ENCODE data around the gene PLSCR3. TPM values are rescaled to one million over a fixed set of nuclear protein-coding genes. Genes with fewer than 3 reads are reported as not detected.

Gene PLSCR3
- total RNA-seq, 1 experiment from 2014 or later = 39.8 TPM

DNA sequence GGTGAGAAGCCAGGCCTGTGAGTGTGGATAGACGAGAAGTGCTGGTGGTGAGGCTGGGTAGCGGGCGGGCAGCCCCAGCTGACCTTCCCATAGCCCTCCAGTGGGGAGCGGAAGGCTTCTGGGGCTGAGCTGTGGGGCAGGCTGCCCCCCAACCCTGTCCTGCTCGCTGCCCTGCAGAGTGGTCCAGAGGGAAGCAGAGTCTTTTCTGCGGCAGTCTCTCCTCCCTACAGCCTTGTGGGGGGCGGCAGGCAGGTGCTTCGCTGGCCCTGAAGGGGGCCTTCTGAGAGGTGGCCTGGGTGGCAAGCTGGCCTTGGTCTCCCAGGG, 17.1 kb upstream of the PLSCR3 start:
- Histone ChIP-seq H2AFZ (ENCODE audit: low read length) (no peak overlapping the region), H3K36me3 (ENCODE audit: insufficient read depth, low read length) (no peaks in the 10 kb centered on the region), H3K79me2 (ENCODE audit: low read length) (no peaks in the 10 kb centered on the region), H3K27ac (ENCODE audit: low read length) (no peak overlapping the region), H4K20me1 (ENCODE audit: insufficient read depth, low read depth, low read length) (no peaks in the 10 kb centered on the region), H3K9me3 (ENCODE audit: low read length) (no peaks in the 10 kb centered on the region), H3K4me2 (ENCODE audit: low read depth, low read length, poor library complexity, severe bottlenecking) (no peak overlapping the region), H3K4me3 (ENCODE audit: low read length) (no peak overlapping the region), H3K9ac (ENCODE audit: low read length) (no peak overlapping the region), H3K27me3 (ENCODE audit: low read length) (no peaks in the 10 kb centered on the region), H3K9me2 (replicated peaks; ENCODE audit: insufficient read depth, low read length) (no peaks in the 10 kb centered on the region), H3K4me1 (ENCODE audit: low read length) (peaks cover 8% of the 10 kb centered on the region)
- DNase-seq = no peak

DNA sequence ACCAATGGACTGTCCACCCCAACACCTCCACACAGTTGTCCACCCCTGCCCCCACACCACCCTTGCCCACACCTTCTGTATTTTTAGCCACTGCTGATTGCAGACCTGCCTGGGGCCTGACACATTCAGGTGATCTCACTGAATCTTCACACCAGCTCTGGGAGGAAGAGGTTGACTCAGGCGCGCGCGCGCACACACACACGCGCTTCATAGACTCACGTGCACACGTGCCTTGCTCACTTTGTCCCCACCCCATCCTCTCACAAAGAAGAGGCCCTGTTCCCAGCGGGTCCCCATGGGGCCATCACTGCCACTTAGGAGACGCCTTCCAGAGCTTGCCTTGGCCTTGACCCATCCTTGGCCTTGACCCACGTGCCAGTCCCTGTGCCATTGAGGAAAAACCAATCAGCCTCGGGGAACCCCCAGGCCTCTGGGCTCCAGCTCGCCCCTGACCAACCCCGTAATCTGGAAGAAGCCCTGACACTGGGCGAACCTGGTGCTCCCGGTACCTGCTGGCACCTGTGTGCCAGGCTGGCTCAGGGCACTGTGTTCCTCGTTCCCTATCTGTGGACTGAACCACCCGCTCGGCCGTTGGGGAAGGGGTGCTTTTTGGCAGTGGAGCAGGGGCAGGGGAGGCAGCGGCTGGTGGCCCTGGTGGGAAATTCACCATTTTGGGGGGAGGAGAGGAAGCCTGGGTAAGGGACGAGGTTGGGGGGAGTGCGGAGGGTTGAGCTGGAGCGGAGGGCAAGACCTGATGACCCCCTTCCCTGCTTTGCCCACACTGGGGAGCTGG, 16.5 kb upstream of the PLSCR3 start:
- Histone ChIP-seq H2AFZ (ENCODE audit: low read length) (no peak overlapping the region), H3K9ac (ENCODE audit: low read length) (no peak overlapping the region), H3K27ac (ENCODE audit: low read length) (no peak overlapping the region), H4K20me1 (ENCODE audit: insufficient read depth, low read depth, low read length) (no peaks in the 10 kb centered on the region), H3K9me2 (replicated peaks; ENCODE audit: insufficient read depth, low read length) (no peaks in the 10 kb centered on the region), H3K79me2 (ENCODE audit: low read length) (no peaks in the 10 kb centered on the region), H3K4me2 (ENCODE audit: low read depth, low read length, poor library complexity, severe bottlenecking) (no peak overlapping the region), H3K9me3 (ENCODE audit: low read length) (no peaks in the 10 kb centered on the region), H3K36me3 (ENCODE audit: insufficient read depth, low read length) (no peaks in the 10 kb centered on the region), H3K27me3 (ENCODE audit: low read length) (no peaks in the 10 kb centered on the region), H3K4me3 (ENCODE audit: low read length) (no peak overlapping the region), H3K4me1 (ENCODE audit: low read length) (peaks cover 8% of the 10 kb centered on the region)
- no peak for DNase-seq

DNA sequence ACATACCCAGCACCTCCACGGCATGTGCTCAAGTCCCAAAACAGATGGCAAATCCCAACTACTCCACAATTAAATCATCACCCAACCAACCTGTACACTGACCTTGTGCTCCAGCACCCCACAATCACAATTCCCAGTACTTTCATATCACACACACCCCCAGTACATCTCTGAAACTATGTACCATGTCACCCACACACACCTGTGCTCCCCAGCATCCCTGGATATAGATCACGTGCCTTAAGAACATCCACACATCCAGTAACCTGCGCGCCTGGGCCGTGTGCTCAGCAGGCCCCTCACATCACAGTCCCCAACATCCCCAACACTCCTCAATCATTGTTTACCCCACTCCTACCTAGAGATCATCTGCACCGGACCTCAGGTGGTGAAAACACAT, 15.4 kb upstream of the PLSCR3 start:
- H3K79me2 ChIP-seq (ENCODE audit: low read length) = no peaks in the 10 kb centered on the region
- no peak overlapping the region for H3K27ac ChIP-seq (ENCODE audit: low read length)
- DNase-seq = no peak
- H3K4me2 ChIP-seq (ENCODE audit: low read depth, low read length, poor library complexity, severe bottlenecking) = no peak overlapping the region
- no peaks in the 10 kb centered on the region for H3K36me3 ChIP-seq (ENCODE audit: insufficient read depth, low read length)
- no peak overlapping the region for H3K4me3 ChIP-seq (ENCODE audit: low read length)
- H3K9ac ChIP-seq (ENCODE audit: low read length) = no peak overlapping the region
- H4K20me1 ChIP-seq (ENCODE audit: insufficient read depth, low read depth, low read length) = no peaks in the 10 kb centered on the region
- H3K27me3 ChIP-seq (ENCODE audit: low read length) = no peaks in the 10 kb centered on the region
- peaks cover 8% of the 10 kb centered on the region for H3K4me1 ChIP-seq (ENCODE audit: low read length)
- H3K9me2 ChIP-seq (replicated peaks; ENCODE audit: insufficient read depth, low read length) = no peaks in the 10 kb centered on the region
- H2AFZ ChIP-seq (ENCODE audit: low read length) = no peak overlapping the region
- no peaks in the 10 kb centered on the region for H3K9me3 ChIP-seq (ENCODE audit: low read length)

DNA sequence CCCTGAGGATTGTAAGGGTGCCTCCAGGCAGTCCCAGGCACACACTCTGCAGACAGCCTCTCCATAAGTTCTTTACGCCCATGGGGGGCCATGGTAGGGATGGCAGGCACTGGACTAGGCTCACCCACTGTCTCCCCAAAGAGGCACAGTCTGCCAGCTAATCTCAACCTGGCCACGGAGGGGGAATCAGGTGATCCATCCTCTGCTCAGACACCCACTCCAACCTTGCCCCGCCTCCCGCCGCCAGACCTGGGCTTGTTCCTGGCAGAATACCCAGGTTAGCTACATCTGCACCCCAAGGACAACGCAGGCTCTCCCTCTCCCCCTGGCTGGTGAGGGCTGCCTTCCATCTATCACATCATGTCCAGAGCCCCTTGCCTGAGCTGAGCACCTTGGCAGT, 14.5 kb upstream of the PLSCR3 start:
- H3K9me2 ChIP-seq (replicated peaks; ENCODE audit: insufficient read depth, low read length) = no peaks in the 10 kb centered on the region
- H3K9me3 ChIP-seq (ENCODE audit: low read length) = no peaks in the 10 kb centered on the region
- H3K4me3 ChIP-seq (ENCODE audit: low read length) = no peak overlapping the region
- H4K20me1 ChIP-seq (ENCODE audit: insufficient read depth, low read depth, low read length) = no peaks in the 10 kb centered on the region
- H3K27ac ChIP-seq (ENCODE audit: low read length) = no peak overlapping the region
- no peak overlapping the region for H2AFZ ChIP-seq (ENCODE audit: low read length)
- no peaks in the 10 kb centered on the region for H3K36me3 ChIP-seq (ENCODE audit: insufficient read depth, low read length)
- no peak overlapping the region for H3K4me2 ChIP-seq (ENCODE audit: low read depth, low read length, poor library complexity, severe bottlenecking)
- no peaks in the 10 kb centered on the region for H3K79me2 ChIP-seq (ENCODE audit: low read length)
- peaks cover 8% of the 10 kb centered on the region for H3K4me1 ChIP-seq (ENCODE audit: low read length)
- H3K9ac ChIP-seq (ENCODE audit: low read length) = no peak overlapping the region
- H3K27me3 ChIP-seq (ENCODE audit: low read length) = no peaks in the 10 kb centered on the region
- no peak for DNase-seq

DNA sequence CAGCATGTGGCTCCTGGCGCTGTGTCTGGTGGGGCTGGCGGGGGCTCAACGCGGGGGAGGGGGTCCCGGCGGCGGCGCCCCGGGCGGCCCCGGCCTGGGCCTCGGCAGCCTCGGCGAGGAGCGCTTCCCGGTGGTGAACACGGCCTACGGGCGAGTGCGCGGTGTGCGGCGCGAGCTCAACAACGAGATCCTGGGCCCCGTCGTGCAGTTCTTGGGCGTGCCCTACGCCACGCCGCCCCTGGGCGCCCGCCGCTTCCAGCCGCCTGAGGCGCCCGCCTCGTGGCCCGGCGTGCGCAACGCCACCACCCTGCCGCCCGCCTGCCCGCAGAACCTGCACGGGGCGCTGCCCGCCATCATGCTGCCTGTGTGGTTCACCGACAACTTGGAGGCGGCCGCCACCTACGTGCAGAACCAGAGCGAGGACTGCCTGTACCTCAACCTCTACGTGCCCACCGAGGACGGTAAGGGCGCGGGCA, 14.0 kb upstream of the PLSCR3 start:
- H3K4me3 ChIP-seq (ENCODE audit: low read length) = no peak overlapping the region
- H3K9me2 ChIP-seq (replicated peaks; ENCODE audit: insufficient read depth, low read length) = no peaks in the 10 kb centered on the region
- no peak overlapping the region for H3K4me2 ChIP-seq (ENCODE audit: low read depth, low read length, poor library complexity, severe bottlenecking)
- H3K27ac ChIP-seq (ENCODE audit: low read length) = no peak overlapping the region
- H3K79me2 ChIP-seq (ENCODE audit: low read length) = no peaks in the 10 kb centered on the region
- no peaks in the 10 kb centered on the region for H3K9me3 ChIP-seq (ENCODE audit: low read length)
- no peaks in the 10 kb centered on the region for H3K27me3 ChIP-seq (ENCODE audit: low read length)
- peaks cover 12% of the 10 kb centered on the region for H3K4me1 ChIP-seq (ENCODE audit: low read length)
- no peaks in the 10 kb centered on the region for H3K36me3 ChIP-seq (ENCODE audit: insufficient read depth, low read length)
- H2AFZ ChIP-seq (ENCODE audit: low read length) = no peak overlapping the region
- no peak for DNase-seq
- no peaks in the 10 kb centered on the region for H4K20me1 ChIP-seq (ENCODE audit: insufficient read depth, low read depth, low read length)
- no peak overlapping the region for H3K9ac ChIP-seq (ENCODE audit: low read length)

DNA sequence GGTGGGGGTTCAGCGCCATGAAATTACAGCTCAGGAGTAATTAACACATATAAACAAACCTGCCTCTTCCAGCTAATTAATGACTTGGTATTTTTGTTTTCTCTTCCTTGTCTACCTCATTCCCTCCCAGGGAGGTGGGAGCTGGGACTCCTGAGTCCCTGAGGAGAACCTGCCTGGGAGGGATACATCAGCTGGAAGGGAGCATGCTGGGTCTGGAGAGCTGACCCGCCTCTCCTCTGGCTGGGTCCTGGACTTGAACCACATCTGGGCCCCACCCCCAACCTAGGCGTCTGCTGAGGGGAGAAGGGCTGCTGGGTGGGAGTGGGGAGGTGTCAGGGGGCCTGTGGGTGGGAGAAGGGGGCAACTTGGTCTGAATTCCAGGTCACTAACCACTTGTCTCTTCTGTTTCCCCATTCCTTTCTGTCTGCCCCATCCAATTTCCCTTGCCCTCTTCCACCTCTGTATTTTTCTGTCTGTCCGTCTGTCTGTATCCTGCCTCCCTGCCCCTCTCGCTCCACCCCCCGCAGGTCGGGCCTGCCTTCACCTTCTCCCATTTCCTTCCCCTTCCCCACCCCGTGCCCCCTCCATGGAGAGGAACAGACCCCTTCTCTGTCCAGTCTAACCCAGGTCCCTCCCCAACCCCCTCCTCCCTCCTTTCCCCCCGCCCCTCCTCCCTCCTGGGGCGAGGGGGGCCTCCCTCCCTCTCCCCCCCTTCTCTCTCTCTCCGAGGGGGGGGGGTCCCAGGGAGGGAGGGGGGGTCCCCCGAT, 13.3 kb upstream of the PLSCR3 start, which contains the start of gene NLGN2:
TSS of gene NLGN2 (plus strand) at position 361 of the 767 bp plus-strand sequence. CDS start 411 bp downstream, outside the sequence.
- no peaks in the 10 kb centered on the region for H3K9me2 ChIP-seq (replicated peaks; ENCODE audit: insufficient read depth, low read length)
- H3K9ac ChIP-seq (ENCODE audit: low read length) = no peak within 1 kb of the TSS
- H3K79me2 ChIP-seq (ENCODE audit: low read length) = no peaks in the 10 kb centered on the region
- H3K27me3 ChIP-seq (ENCODE audit: low read length) = no peaks in the 10 kb centered on the region
- H3K4me2 ChIP-seq (ENCODE audit: low read depth, low read length, poor library complexity, severe bottlenecking) = no peak within 1 kb of the TSS
- no peak for DNase-seq
- H2AFZ ChIP-seq (ENCODE audit: low read length) = no peak within 1 kb of the TSS
- H3K4me3 ChIP-seq (ENCODE audit: low read length) = no peak within 1 kb of the TSS
- peaks cover 17% of the 10 kb centered on the region for H3K4me1 ChIP-seq (ENCODE audit: low read length)
- H3K9me3 ChIP-seq (ENCODE audit: low read length) = no peaks in the 10 kb centered on the region
- H3K27ac ChIP-seq (ENCODE audit: low read length) = no peak within 1 kb of the TSS
- H3K36me3 ChIP-seq (ENCODE audit: insufficient read depth, low read length) = no peaks in the 10 kb centered on the region
- no peaks in the 10 kb centered on the region; the same call in 1 of the 2 replicates for H4K20me1 ChIP-seq (ENCODE audit: insufficient read depth, low read depth, low read length)

DNA sequence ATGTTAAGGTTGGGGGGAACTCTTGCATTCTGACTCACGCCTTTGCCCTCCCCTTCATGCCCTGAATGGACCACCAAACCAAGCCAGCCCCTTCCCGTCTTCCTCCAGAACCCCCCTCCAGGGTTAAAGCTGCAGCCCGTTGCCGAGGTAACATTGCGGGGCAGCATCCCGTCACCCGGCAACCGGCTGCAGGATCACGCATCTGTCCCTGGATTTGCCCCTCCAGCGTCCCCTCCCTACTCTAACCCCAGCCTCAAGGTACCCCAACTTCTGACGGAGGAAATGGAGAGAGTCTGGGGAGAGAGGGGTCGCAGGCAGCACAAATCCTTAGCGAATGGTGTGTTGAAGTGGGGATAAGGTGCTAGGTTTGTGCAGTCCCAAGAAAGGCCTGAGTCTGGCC, 12.8 kb upstream of the PLSCR3 start:
- Histone ChIP-seq H3K27ac (ENCODE audit: low read length) (no peak overlapping the region), H3K9me2 (replicated peaks; ENCODE audit: insufficient read depth, low read length) (no peaks in the 10 kb centered on the region), H3K9me3 (ENCODE audit: low read length) (no peaks in the 10 kb centered on the region)

DNA sequence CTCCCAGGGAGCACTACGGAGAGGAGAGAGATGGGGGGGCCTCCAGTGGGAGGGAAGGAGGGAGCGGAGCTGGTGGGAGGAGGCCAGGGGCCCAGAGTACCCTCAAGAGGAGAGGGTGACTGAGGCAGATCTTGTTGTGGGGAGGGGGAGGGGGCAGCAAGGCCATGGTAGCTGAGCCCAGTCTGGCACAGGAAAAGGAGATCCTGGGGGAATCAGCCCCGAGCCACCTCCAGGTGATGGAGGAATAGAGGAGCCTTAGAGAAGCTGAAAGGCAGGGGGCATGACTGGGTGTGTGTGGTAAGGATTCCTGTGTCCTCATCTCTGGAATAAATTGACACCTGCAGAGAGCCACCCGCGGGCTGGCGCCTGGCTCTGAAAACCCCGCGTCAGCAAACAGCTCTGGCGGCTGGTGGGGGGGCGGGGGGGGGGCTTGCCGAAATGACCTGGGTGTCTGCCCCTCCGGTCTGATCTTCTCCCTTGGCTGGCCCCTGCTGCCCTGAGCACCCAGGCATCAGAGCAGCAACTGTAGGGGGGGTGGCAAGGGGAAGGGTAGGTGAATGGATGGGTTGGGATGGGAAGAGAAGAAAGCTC, 12.0 kb upstream of the PLSCR3 start:
- no peak overlapping the region for H3K27ac ChIP-seq (ENCODE audit: low read length)
- no peak overlapping the region for H3K4me2 ChIP-seq (ENCODE audit: low read depth, low read length, poor library complexity, severe bottlenecking)
- H3K4me3 ChIP-seq (ENCODE audit: low read length) = no peak overlapping the region
- peaks cover 17% of the 10 kb centered on the region for H3K4me1 ChIP-seq (ENCODE audit: low read length)
- H3K36me3 ChIP-seq (ENCODE audit: insufficient read depth, low read length) = no peaks in the 10 kb centered on the region
- no peaks in the 10 kb centered on the region; the same call in 1 of the 2 replicates for H4K20me1 ChIP-seq (ENCODE audit: insufficient read depth, low read depth, low read length)
- H3K9ac ChIP-seq (ENCODE audit: low read length) = no peak overlapping the region
- no peaks in the 10 kb centered on the region for H3K9me3 ChIP-seq (ENCODE audit: low read length)
- H3K9me2 ChIP-seq (replicated peaks; ENCODE audit: insufficient read depth, low read length) = no peaks in the 10 kb centered on the region
- H3K27me3 ChIP-seq (ENCODE audit: low read length) = no peaks in the 10 kb centered on the region
- DNase-seq = no peak
- H3K79me2 ChIP-seq (ENCODE audit: low read length) = no peaks in the 10 kb centered on the region
- H2AFZ ChIP-seq (ENCODE audit: low read length) = no peak overlapping the region

More for the DNA sequence above, 12.8 kb upstream of the PLSCR3 start:
- Histone ChIP-seq H3K27me3 (ENCODE audit: low read length) (no peaks in the 10 kb centered on the region), H4K20me1 (ENCODE audit: insufficient read depth, low read depth, low read length) (no peaks in the 10 kb centered on the region; the same call in 1 of the 2 replicates), H3K9ac (ENCODE audit: low read length) (no peak overlapping the region), H3K4me2 (ENCODE audit: low read depth, low read length, poor library complexity, severe bottlenecking) (no peak overlapping the region), H3K79me2 (ENCODE audit: low read length) (no peaks in the 10 kb centered on the region), H3K4me3 (ENCODE audit: low read length) (no peak overlapping the region), H3K36me3 (ENCODE audit: insufficient read depth, low read length) (no peaks in the 10 kb centered on the region), H2AFZ (ENCODE audit: low read length) (no peak overlapping the region), H3K4me1 (ENCODE audit: low read length) (peaks cover 17% of the 10 kb centered on the region)
- DNase-seq = no peak

Data from Karpas-422 (cell line).